HG03354 (cell line): Measurements from ENCODE around the gene STAT1.

Experiments
- ATAC-seq: cut with Tn5 transposase; IDR thresholded peaks from one replicate; pipeline ENCODE4 v1.9.1; 2021; ENCODE audit warnings: mild to moderate bottlenecking; ENCODE audit not compliant: unreplicated experiment, poor library complexity, severe bottlenecking

Gene STAT1

GRCh38 chr2:190987938-190988337 lies 26.0 kb downstream of the STAT1 start:
- ATAC-seq: no peak

- no peak for ATAC-seq
These were observed 26.9 kb downstream of the STAT1 start for GRCh38 chr2:190987116-190987515.

- ATAC-seq: no peak
These were observed 27.6 kb downstream of the STAT1 start for GRCh38 chr2:190986221-190986953.

- ATAC-seq: no peak
These were observed 29.4 kb downstream of the STAT1 start for GRCh38 chr2:190984595-190984994.

GRCh38 chr2:190982262-190983034 lies 31.5 kb downstream of the STAT1 start:
- ATAC-seq: no peak

GRCh38 chr2:190981733-190982132 lies 32.2 kb downstream of the STAT1 start:
- no peak for ATAC-seq

GRCh38 chr2:190981333-190981732 lies 32.6 kb downstream of the STAT1 start:
- ATAC-seq: no peak

GRCh38 chr2:190980630-190981209 lies 33.3 kb downstream of the STAT1 start:
- ATAC-seq: no peak

GRCh38 chr2:190979906-190980629 lies 33.9 kb downstream of the STAT1 start:
- no peak for ATAC-seq

GRCh38 chr2:190978389-190979053 lies 35.5 kb downstream of the STAT1 start:
- no peak for ATAC-seq

GRCh38 chr2:190977505-190977904 lies 36.5 kb downstream of the STAT1 start:
- ATAC-seq: no peak

GRCh38 chr2:190976521-190976920 lies 37.5 kb downstream of the STAT1 start:
- ATAC-seq: no peak

- ATAC-seq: no peak
These were observed 39.2 kb downstream of the STAT1 start for GRCh38 chr2:190974629-190975361.

- ATAC-seq: no peak
These were observed 40.0 kb downstream of the STAT1 start for GRCh38 chr2:190973726-190974628.

GRCh38 chr2:190973262-190973661 lies 40.7 kb downstream of the STAT1 start:
- no peak for ATAC-seq

- ATAC-seq: no peak
These were observed 41.1 kb downstream of the STAT1 start for GRCh38 chr2:190972846-190973245.

GRCh38 chr2:190972213-190972612 lies 41.8 kb downstream of the STAT1 start:
- ATAC-seq: no peak

GRCh38 chr2:190970873-190971506 lies 43.0 kb downstream of the STAT1 start:
- no peak for ATAC-seq
